Neuronal stem cell (in vitro differentiated cells): ENCODE measurements around the gene ABL1.

Experiments
- DNase-seq: peaks from one replicate; pipeline ENCODE4 v3.0.0-alpha.2; 2013; ENCODE audit warnings: low spot score
- H2AFZ ChIP-seq: one replicate; pipeline ENCODE4 v1.6.1; 2013; ENCODE audit warnings: mild to moderate bottlenecking, low read length, inconsistent platforms
- H2AK5ac ChIP-seq: 2 replicates; pipeline ENCODE4 v1.6.1; 2013; ENCODE audit warnings: low read depth, mild to moderate bottlenecking, inconsistent platforms, low read length, moderate library complexity, mixed read lengths
- H2BK120ac ChIP-seq: 2 replicates; pipeline ENCODE4 v1.6.1; 2013; ENCODE audit warnings: low read depth, mild to moderate bottlenecking, inconsistent platforms, low read length, moderate library complexity, mixed read lengths
- H2BK12ac ChIP-seq: one replicate; pipeline ENCODE4 v1.6.1; 2013; ENCODE audit warnings: low read length, inconsistent platforms
- H2BK15ac ChIP-seq: 2 replicates; pipeline ENCODE4 v1.6.1; 2013; ENCODE audit warnings: mild to moderate bottlenecking, low read length, inconsistent platforms, mixed read lengths
- H2BK5ac ChIP-seq: one replicate; pipeline ENCODE4 v1.6.1; 2013; ENCODE audit warnings: inconsistent platforms, mild to moderate bottlenecking, low read length, moderate library complexity
- H3K14ac ChIP-seq: one replicate; pipeline ENCODE4 v1.6.1; 2013; ENCODE audit warnings: low read length, inconsistent platforms
- H3K18ac ChIP-seq: 2 replicates; pipeline ENCODE4 v1.6.1; 2013; ENCODE audit warnings: low read length, inconsistent platforms
- H3K23ac ChIP-seq: 2 replicates; pipeline ENCODE4 v1.6.1; 2013; ENCODE audit warnings: low read depth, mild to moderate bottlenecking, mixed read lengths, low read length, inconsistent platforms; ENCODE audit not compliant: poor library complexity
- H3K27ac ChIP-seq: replicated peaks from 3 replicates; pipeline ENCODE4 v1.5.1; 2013; ENCODE audit warnings: low read length, inconsistent platforms
- H3K27me3 ChIP-seq, 3 experiments: 2 replicates each; pipeline ENCODE4 v1.6.1; 2013; ENCODE audit warnings: low read length in 3 of 3, mild to moderate bottlenecking in 2 of 3, inconsistent platforms in 1 of 3, low read depth in 1 of 3, mixed read lengths in 1 of 3, moderate library complexity in 1 of 3; ENCODE audit not compliant: control insufficient read depth in 3 of 3, insufficient read depth in 3 of 3
- H3K36me3 ChIP-seq, 2 donors: replicated peaks in 1 of 2; 2 replicates each; pipeline ENCODE4 v1.6.1; 2013; ENCODE audit warnings: low read length in 2 of 2; ENCODE audit not compliant: control insufficient read depth in 2 of 2, insufficient read depth in 2 of 2
- H3K4ac ChIP-seq: 2 replicates; pipeline ENCODE4 v1.6.1; 2013; ENCODE audit warnings: inconsistent platforms, mild to moderate bottlenecking, low read length, moderate library complexity
- H3K4me1 ChIP-seq, 2 donors: 1 replicate in 1 of 2; 2 replicates in 1 of 2; pipeline ENCODE4 v1.6.1; 2013; ENCODE audit warnings: low read length in 2 of 2, low read depth in 1 of 2; ENCODE audit not compliant: control insufficient read depth in 2 of 2, insufficient read depth in 1 of 2
- H3K4me2 ChIP-seq: one replicate; pipeline ENCODE4 v1.6.1; 2013; ENCODE audit warnings: mild to moderate bottlenecking, low read length, inconsistent platforms; ENCODE audit not compliant: insufficient read depth, poor library complexity, severe bottlenecking
- H3K4me3 ChIP-seq, 2 donors: 2 replicates each; pipeline ENCODE4 v1.5.1; 2013; ENCODE audit warnings: low read length in 2 of 2, mild to moderate bottlenecking in 2 of 2, inconsistent platforms in 1 of 2, moderate library complexity in 1 of 2
- H3K79me1 ChIP-seq: one replicate; pipeline ENCODE4 v1.6.1; 2013; ENCODE audit warnings: low read depth, mild to moderate bottlenecking, inconsistent platforms, low read length, moderate library complexity
- H3K9ac ChIP-seq: one replicate; pipeline ENCODE4 v1.6.1; 2013; ENCODE audit warnings: mild to moderate bottlenecking, low read depth, low read length, inconsistent platforms; ENCODE audit not compliant: poor library complexity
- H3K9me3 ChIP-seq, 2 donors: replicated peaks in 1 of 2; 2 replicates each; pipeline versions ENCODE3 to v1.6.1; 2013; ENCODE audit warnings: low read length in 2 of 2, mild to moderate bottlenecking in 2 of 2, inconsistent platforms in 1 of 2, low read depth in 1 of 2, mixed read lengths in 1 of 2, moderate library complexity in 1 of 2; ENCODE audit not compliant: control insufficient read depth in 2 of 2, insufficient read depth in 1 of 2
- H4K8ac ChIP-seq: one replicate; pipeline ENCODE4 v1.6.1; 2013; ENCODE audit warnings: low read depth, mild to moderate bottlenecking, inconsistent platforms, low read length, moderate library complexity
- H4K91ac ChIP-seq: one replicate; pipeline ENCODE4 v1.6.1; 2013; ENCODE audit warnings: low read length, low read depth, mild to moderate bottlenecking, inconsistent platforms; ENCODE audit not compliant: poor library complexity
- WGBS, 2 donors: extraction: QIAGEN DNeasy Blood & Tissue Kit; methylation state at CpG; one replicate each; pipeline ENCODE4 v1.1.7; 2013; ENCODE audit warnings: missing lambda C conversion rate in 2 of 2, mixed read lengths in 1 of 2; ENCODE audit not compliant: insufficient read length in 2 of 2, insufficient replicate concordance in 1 of 2; ENCODE audit errors: extremely low coverage in 2 of 2; 5-methylcytosine and 5-hydroxymethylcytosine counted together

Gene ABL1

GRCh38 chr9:130921989-130922892, 87.2 kb downstream of the ABL1 start:
- Histone ChIP-seq H3K27ac (no peak overlapping the region), H3K18ac (peak overlapping the region; percentile 63), H4K91ac (no peak overlapping the region), H3K79me1 (no peaks in the 10 kb centered on the region), H3K23ac (peak overlapping the region; percentile 90), H3K9ac (no peak overlapping the region), H3K4ac (no peak overlapping the region), H3K9me3 (no peaks in the 10 kb centered on the region), H2BK12ac (no peak overlapping the region), H4K8ac (no peak overlapping the region), H3K27me3 (peaks cover 2 to 91% (median 2%) of the 10 kb centered on the region in 3 experiments), H3K4me3 (no peak overlapping the region), H2BK120ac (no peak overlapping the region), H2BK5ac (no peak overlapping the region), H2BK15ac (peak overlapping the region; percentile 21), H3K4me2 (no peak overlapping the region), H3K36me3 (no peaks in the 10 kb centered on the region), H2AFZ (no peak overlapping the region), H3K4me1 (peaks cover 16 to 23% of the 10 kb centered on the region in 2 donors), H3K14ac (peak overlapping the region; percentile 73), H2AK5ac (peak overlapping the region; percentile 95)
- DNase-seq: no peak
- WGBS, 2 donors: no CpG with 5 or more reads among the region's 31 CpGs

GRCh38 chr9:130922893-130923610, 88.0 kb downstream of the ABL1 start:
- no CpG with 5 or more reads among the region's 16 CpGs for WGBS, 2 donors
- peak overlapping the region; percentile 21 for H2BK15ac ChIP-seq

GRCh38 chr9:130923611-130924447, 88.8 kb downstream of the ABL1 start:
- Histone ChIP-seq H4K91ac (no peak overlapping the region), H3K18ac (peak overlapping the region; percentile 53), H3K4me2 (no peak overlapping the region), H2AK5ac (peak overlapping the region; percentile 65), H2BK5ac (no peak overlapping the region), H3K36me3 (no peaks in the 10 kb centered on the region), H3K4me3 (no peak overlapping the region), H3K4ac (no peak overlapping the region), H2BK120ac (no peak overlapping the region), H3K27me3 (peaks cover 0 to 82% (median 2%) of the 10 kb centered on the region in 3 experiments), H3K14ac (peak overlapping the region; percentile 17), H3K23ac (peak overlapping the region; percentile 99), H2BK12ac (peak overlapping the region; percentile 6), H3K9me3 (no peaks in the 10 kb centered on the region), H3K79me1 (no peaks in the 10 kb centered on the region), H3K4me1 (peaks cover 21 to 25% of the 10 kb centered on the region in 2 donors), H4K8ac (no peak overlapping the region), H2AFZ (no peak overlapping the region), H3K9ac (peak overlapping the region; percentile 15), H3K27ac (no peak overlapping the region), H2BK15ac (peak overlapping the region; percentile 44)
- no peak for DNase-seq
- WGBS, 2 donors: no CpG with 5 or more reads among the region's 42 CpGs

More at GRCh38 chr9:130922893-130923610, 88.0 kb downstream of the ABL1 start:
- Histone ChIP-seq H3K27ac (no peak overlapping the region), H3K4me2 (no peak overlapping the region), H3K27me3 (peaks cover 0 to 85% (median 2%) of the 10 kb centered on the region in 3 experiments), H4K91ac (no peak overlapping the region), H2BK120ac (no peak overlapping the region), H3K4ac (no peak overlapping the region), H3K4me1 (peaks cover 19 to 24% of the 10 kb centered on the region in 2 donors), H2BK12ac (peak overlapping the region; percentile 6), H2BK5ac (no peak overlapping the region), H3K4me3 (no peak overlapping the region), H3K9me3 (no peaks in the 10 kb centered on the region), H3K14ac (peak overlapping the region; percentile 47), H3K18ac (peak overlapping the region; percentile 53), H4K8ac (no peak overlapping the region), H3K36me3 (no peaks in the 10 kb centered on the region), H2AFZ (no peak overlapping the region), H2AK5ac (peak overlapping the region; percentile 65), H3K23ac (peak overlapping the region; percentile 99), H3K79me1 (no peaks in the 10 kb centered on the region), H3K9ac (no peak overlapping the region)
- DNase-seq: no peak
